HCT116 (cell line): ENCODE measurements around the gene DACT3.

Source experiments
- RAD21 ChIP-seq: IDR thresholded peaks from 2 replicates; pipeline ENCODE4 v1.6.1; 2012; ENCODE audit warnings: low read depth, mild to moderate bottlenecking
- TF ChIP-seq, protein P1 (sequence below), 3 experiments: fragments of 200-600 bp in 1 of 3; sonication (generic) in 1 of 3; IDR thresholded peaks in 2 of 3; conservative IDR thresholded peaks in 1 of 3; 2 replicates each; pipeline ENCODE4 v1.5.1; 2012 to 2017; ENCODE audit warnings: low read depth in 2 of 3, low read length in 2 of 3, antibody characterized with exemption in 1 of 3, borderline replicate concordance in 1 of 3, control low read depth in 1 of 3, mild to moderate bottlenecking in 1 of 3, mixed read lengths in 1 of 3, mixed run types in 1 of 3, moderate library complexity in 1 of 3; ENCODE audit not compliant: insufficient read depth in 1 of 3

DNA sequence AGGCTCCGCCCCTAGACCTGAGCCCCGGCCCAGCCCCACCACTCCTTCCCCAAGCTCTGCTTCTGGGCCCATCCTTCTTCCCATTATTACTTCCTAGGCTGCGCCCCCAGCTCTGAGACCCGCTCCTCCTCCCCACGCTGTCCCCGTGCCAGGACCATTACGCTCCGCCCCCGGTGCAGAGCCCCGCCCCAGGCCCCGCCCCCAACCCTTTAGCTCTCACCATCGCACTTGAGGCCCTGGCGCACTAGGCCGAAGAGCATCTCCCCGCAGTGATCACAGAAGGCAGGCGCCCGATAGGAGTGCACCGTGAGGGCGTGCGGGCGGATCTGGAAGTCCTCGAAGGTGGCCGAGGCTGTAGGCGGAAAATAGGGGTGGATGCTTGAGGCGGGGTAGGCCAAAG, 49.7 kb upstream of the DACT3 start:
- TF ChIP-seq RAD21, result no peak
- TF ChIP-seq, protein P1, sequence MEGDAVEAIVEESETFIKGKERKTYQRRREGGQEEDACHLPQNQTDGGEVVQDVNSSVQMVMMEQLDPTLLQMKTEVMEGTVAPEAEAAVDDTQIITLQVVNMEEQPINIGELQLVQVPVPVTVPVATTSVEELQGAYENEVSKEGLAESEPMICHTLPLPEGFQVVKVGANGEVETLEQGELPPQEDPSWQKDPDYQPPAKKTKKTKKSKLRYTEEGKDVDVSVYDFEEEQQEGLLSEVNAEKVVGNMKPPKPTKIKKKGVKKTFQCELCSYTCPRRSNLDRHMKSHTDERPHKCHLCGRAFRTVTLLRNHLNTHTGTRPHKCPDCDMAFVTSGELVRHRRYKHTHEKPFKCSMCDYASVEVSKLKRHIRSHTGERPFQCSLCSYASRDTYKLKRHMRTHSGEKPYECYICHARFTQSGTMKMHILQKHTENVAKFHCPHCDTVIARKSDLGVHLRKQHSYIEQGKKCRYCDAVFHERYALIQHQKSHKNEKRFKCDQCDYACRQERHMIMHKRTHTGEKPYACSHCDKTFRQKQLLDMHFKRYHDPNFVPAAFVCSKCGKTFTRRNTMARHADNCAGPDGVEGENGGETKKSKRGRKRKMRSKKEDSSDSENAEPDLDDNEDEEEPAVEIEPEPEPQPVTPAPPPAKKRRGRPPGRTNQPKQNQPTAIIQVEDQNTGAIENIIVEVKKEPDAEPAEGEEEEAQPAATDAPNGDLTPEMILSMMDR (IDR thresholded peaks at IDR 0.05 in 2 of 3, conservative IDR thresholded peaks at IDR 0.05 in 1 of 3; ENCODE audit: borderline replicate concordance in 1 of 3, insufficient read depth in 1 of 3, low read depth in 2 of 3, low read length in 2 of 3), result no peak
